ENCODE results near the gene NRP2. TPM values are rescaled to one million over a fixed set of nuclear protein-coding genes. Genes with fewer than 3 reads are reported as not detected.

The NRP2 gene
- total RNA-seq, 1 experiment from 2014 or later: 18.3 TPM

DNA sequence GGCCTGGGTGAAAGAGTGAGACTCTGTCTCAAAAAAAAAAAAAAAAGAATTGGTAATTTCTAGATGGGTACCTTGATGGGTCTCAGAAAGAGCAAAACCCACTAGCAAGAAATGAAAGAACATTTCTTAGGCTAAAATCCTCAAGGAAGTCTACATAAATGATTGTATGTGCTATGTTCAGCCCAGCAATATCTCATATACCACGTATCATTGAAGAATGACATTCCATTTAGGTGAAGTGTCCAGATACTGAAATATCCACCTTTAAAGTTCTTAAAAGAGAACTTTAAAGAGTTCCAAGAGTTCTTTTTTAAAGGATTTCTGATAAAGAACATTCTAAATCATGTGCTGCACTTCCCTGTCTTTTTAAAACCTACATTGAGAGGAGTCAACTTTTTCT, 19.2 kb downstream of the NRP2 start:
- ATAC-seq (peak; percentile 61), DNase-seq (peak; percentile 65)
- Histone ChIP-seq H4K20me1 (ENCODE audit: low read length) (no peaks in the 10 kb centered on the region), H3K9me2 (replicated peaks; ENCODE audit: low read length) (no peaks in the 10 kb centered on the region), H3K36me3 (ENCODE audit: low read depth, low read length) (no peaks in the 10 kb centered on the region), H3K9ac (ENCODE audit: low read length) (no peak overlapping the region), H3K4me2 (ENCODE audit: low read length) (peak overlapping the region; percentile 21), H3K4me3 (ENCODE audit: low read length) (no peak overlapping the region), H3K27ac (ENCODE audit: low read length) (peak overlapping the region; percentile 49), H2AFZ (ENCODE audit: low read length) (no peak overlapping the region), H3K27me3 (ENCODE audit: low read length) (no peaks in the 10 kb centered on the region), H3K9me3 (ENCODE audit: low read length) (no peaks in the 10 kb centered on the region), H3F3A (ENCODE audit: low read length, unreplicated experiment) (no peaks in the 10 kb centered on the region), H3K79me2 (ENCODE audit: low read length) (no peaks in the 10 kb centered on the region), H3K4me1 (ENCODE audit: insufficient read depth, low read length) (peaks cover 35% of the 10 kb centered on the region)
- intact Hi-C loops (cut with micrococcal nuclease): loop anchor here (5.0 kb wide), 1 partner anchor 111 kb away; no protein-coding TSS in a partner anchor
- ChIA-PET POLR2A (ENCODE audit: unreplicated experiment) (interaction anchor here (0.7 kb wide), 1 partner anchor 807 kb away, joined by 4 read pairs; no protein-coding TSS in a partner anchor), CTCF (interaction anchor here (1.0 kb wide), 1 partner anchor 20 kb away, joined by 6 read pairs; no protein-coding TSS in a partner anchor)
- no TSS peak for BruUV-seq (replicated peaks)
- no peak for TF ChIP-seq EZH2phosphoT487 (IDR thresholded peaks at IDR 0.05; ENCODE audit: borderline replicate concordance, low read length)

DNA sequence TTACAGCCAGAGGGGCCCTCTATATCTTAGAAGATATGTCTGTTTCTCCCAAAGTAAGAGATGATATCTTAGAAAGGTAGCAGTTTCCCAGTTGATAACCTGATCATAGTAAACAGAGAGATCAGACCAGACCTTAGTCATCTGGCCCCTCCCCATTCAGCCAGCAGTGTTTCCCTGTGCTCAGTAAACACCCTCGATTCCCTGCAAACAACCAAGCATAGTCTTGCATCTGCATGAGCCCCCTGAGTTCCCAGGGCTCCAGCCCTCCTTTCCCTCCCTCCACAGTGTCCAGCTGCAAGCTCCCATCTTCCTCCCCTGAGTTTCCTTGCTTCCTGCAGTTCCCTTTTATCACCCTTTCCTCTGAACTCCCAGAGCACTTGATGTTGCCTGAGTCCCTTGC, 20.3 kb downstream of the NRP2 start:
- Histone ChIP-seq H3F3A (ENCODE audit: low read length, unreplicated experiment) (no peaks in the 10 kb centered on the region), H3K27me3 (ENCODE audit: low read length) (no peaks in the 10 kb centered on the region), H3K36me3 (ENCODE audit: low read depth, low read length) (no peaks in the 10 kb centered on the region), H3K9ac (ENCODE audit: low read length) (no peak overlapping the region), H3K27ac (ENCODE audit: low read length) (no peak overlapping the region), H4K20me1 (ENCODE audit: low read length) (no peaks in the 10 kb centered on the region), H3K9me2 (replicated peaks; ENCODE audit: low read length) (no peaks in the 10 kb centered on the region), H3K79me2 (ENCODE audit: low read length) (no peaks in the 10 kb centered on the region), H3K4me1 (ENCODE audit: insufficient read depth, low read length) (peaks cover 44% of the 10 kb centered on the region), H3K4me2 (ENCODE audit: low read length) (peak overlapping the region; percentile 21), H3K4me3 (ENCODE audit: low read length) (no peak overlapping the region), H3K9me3 (ENCODE audit: low read length) (no peaks in the 10 kb centered on the region), H2AFZ (ENCODE audit: low read length) (0 out of 2 replicates have a peak overlapping the region, but pooled peaks have one; percentile 9)
- DNase-seq: peak; percentile 49
- intact Hi-C loops (cut with micrococcal nuclease): loop anchor here (5.0 kb wide), 1 partner anchor 110 kb away; no protein-coding TSS in a partner anchor
- POLR2A ChIA-PET (ENCODE audit: unreplicated experiment): no interaction called here
- BruUV-seq (replicated peaks): no TSS peak
- TF ChIP-seq, protein P1, sequence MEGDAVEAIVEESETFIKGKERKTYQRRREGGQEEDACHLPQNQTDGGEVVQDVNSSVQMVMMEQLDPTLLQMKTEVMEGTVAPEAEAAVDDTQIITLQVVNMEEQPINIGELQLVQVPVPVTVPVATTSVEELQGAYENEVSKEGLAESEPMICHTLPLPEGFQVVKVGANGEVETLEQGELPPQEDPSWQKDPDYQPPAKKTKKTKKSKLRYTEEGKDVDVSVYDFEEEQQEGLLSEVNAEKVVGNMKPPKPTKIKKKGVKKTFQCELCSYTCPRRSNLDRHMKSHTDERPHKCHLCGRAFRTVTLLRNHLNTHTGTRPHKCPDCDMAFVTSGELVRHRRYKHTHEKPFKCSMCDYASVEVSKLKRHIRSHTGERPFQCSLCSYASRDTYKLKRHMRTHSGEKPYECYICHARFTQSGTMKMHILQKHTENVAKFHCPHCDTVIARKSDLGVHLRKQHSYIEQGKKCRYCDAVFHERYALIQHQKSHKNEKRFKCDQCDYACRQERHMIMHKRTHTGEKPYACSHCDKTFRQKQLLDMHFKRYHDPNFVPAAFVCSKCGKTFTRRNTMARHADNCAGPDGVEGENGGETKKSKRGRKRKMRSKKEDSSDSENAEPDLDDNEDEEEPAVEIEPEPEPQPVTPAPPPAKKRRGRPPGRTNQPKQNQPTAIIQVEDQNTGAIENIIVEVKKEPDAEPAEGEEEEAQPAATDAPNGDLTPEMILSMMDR (conservative IDR thresholded peaks at IDR 0.05; ENCODE audit: low read depth, low read length): no peak
- no peak for TF ChIP-seq EZH2phosphoT487 (IDR thresholded peaks at IDR 0.05; ENCODE audit: borderline replicate concordance, low read length)
- no peak for TF ChIP-seq EZH2 (IDR thresholded peaks at IDR 0.05; ENCODE audit: low read length, unreplicated experiment)
- ATAC-seq: peak; percentile 41
- CTCF ChIA-PET: no interaction called here

DNA sequence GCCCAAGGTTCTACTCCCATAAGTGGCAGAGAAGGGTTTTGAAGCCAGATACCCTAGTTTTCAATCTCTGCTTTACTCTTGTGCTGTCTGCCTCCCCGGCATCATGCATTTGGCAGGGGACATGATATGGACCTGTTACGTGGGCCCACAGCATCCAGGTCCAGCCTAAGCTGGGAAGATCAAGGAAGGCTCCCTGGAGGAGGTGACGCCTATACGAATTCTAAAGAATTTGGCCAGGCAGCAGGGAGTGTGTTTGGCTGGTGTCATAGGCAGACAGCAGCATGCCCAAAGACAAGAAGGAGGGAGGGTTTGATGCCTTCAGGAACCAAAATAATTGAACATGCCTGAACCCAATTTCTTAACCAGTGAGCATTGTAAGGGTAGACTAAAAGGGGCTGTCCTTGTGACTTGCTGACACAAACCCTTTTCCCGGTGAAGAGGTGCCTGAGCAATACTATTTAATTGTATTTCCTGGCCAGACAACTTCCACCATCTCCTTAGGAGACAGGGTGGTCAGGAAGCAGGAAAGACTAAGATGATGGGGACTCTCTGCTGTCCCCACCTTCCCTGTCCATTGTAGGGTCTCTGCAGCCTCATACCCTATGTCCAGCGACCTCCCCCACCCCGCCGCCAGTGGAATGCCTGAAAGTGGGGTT, 21.3 kb downstream of the NRP2 start:
- Histone ChIP-seq H3K4me2 (ENCODE audit: low read length) (no peak overlapping the region), H3K27ac (ENCODE audit: low read length) (no peak overlapping the region)
- CTCF ChIA-PET: no interaction called here

More for the DNA sequence above, 21.3 kb downstream of the NRP2 start:
- POLR2A ChIA-PET (ENCODE audit: unreplicated experiment): no interaction called here
- Histone ChIP-seq H3K27me3 (ENCODE audit: low read length) (no peaks in the 10 kb centered on the region), H3K9me3 (ENCODE audit: low read length) (no peaks in the 10 kb centered on the region), H3F3A (ENCODE audit: low read length, unreplicated experiment) (no peaks in the 10 kb centered on the region), H3K36me3 (ENCODE audit: low read depth, low read length) (no peaks in the 10 kb centered on the region), H3K9me2 (replicated peaks; ENCODE audit: low read length) (no peaks in the 10 kb centered on the region), H3K4me3 (ENCODE audit: low read length) (no peak overlapping the region), H3K79me2 (ENCODE audit: low read length) (no peaks in the 10 kb centered on the region), H3K9ac (ENCODE audit: low read length) (no peak overlapping the region), H4K20me1 (ENCODE audit: low read length) (no peaks in the 10 kb centered on the region), H2AFZ (ENCODE audit: low read length) (no peak overlapping the region), H3K4me1 (ENCODE audit: insufficient read depth, low read length) (peaks cover 44% of the 10 kb centered on the region)
- no peak for ATAC-seq
- DNase-seq: no peak
- intact Hi-C loops (cut with micrococcal nuclease): loop anchor here (5.0 kb wide), 1 partner anchor 109 kb away; no protein-coding TSS in a partner anchor
- TF ChIP-seq, protein P1 (conservative IDR thresholded peaks at IDR 0.05; ENCODE audit: low read depth, low read length): no peak
- TF ChIP-seq EZH2 (IDR thresholded peaks at IDR 0.05; ENCODE audit: low read length, unreplicated experiment) (no peak), EZH2phosphoT487 (IDR thresholded peaks at IDR 0.05; ENCODE audit: borderline replicate concordance, low read length) (no peak)
- no TSS peak for BruUV-seq (replicated peaks)
